GM23338 (cell line): ENCODE data around the gene WSB2. TPM values are rescaled to one million over a fixed set of nuclear protein-coding genes. Genes with fewer than 3 reads are reported as not detected.

Experiments
- ATAC-seq: fragments of 200-7000 bp; cut with Tn5 transposase; 3 replicates; pipeline ENCODE4 v1.9.1; 2020
- DNase-seq: peaks from one replicate; pipeline ENCODE4 v3.0.0-alpha.2; 2015; ENCODE audit warnings: low spot score
- H2AFZ ChIP-seq: fragments of 200-600 bp; sonication (generic); 2 replicates; pipeline ENCODE4 v1.8.0; 2016; ENCODE audit warnings: antibody characterized with exemption, mild to moderate bottlenecking, moderate library complexity
- H3F3A ChIP-seq: fragments of 200-600 bp; sonication (generic); replicated peaks from 2 replicates; pipeline ENCODE4 v1.8.0; 2017; ENCODE audit warnings: antibody characterized with exemption, mixed run types, low read depth
- H3K27ac ChIP-seq: fragments of 200-600 bp; sonication (generic); 2 replicates; pipeline ENCODE4 v1.6.1; 2016; ENCODE audit warnings: low read depth
- H3K27me3 ChIP-seq: fragments of 200-600 bp; sonication (generic); 2 replicates; pipeline ENCODE4 v1.8.0; 2016; ENCODE audit warnings: mild to moderate bottlenecking, mixed run types, moderate library complexity; ENCODE audit not compliant: insufficient read depth
- H3K36me3 ChIP-seq: fragments of 200-600 bp; sonication (generic); 2 replicates; pipeline ENCODE4 v1.8.0; 2016; ENCODE audit warnings: mild to moderate bottlenecking; ENCODE audit not compliant: insufficient read depth
- H3K4me1 ChIP-seq: fragments of 200-600 bp; sonication (generic); 2 replicates; pipeline ENCODE4 v1.8.0; 2016; ENCODE audit warnings: mild to moderate bottlenecking, moderate library complexity; ENCODE audit not compliant: insufficient read depth
- H3K4me2 ChIP-seq: fragments of 200-600 bp; sonication (generic); 2 replicates; pipeline ENCODE4 v1.7.1; 2017; ENCODE audit warnings: mixed run types
- H3K4me3 ChIP-seq: fragments of 200-600 bp; sonication (generic); 2 replicates; pipeline ENCODE4 v1.6.1; 2016; ENCODE audit warnings: mixed run types
- H3K79me2 ChIP-seq: fragments of 200-600 bp; sonication (generic); replicated peaks from 2 replicates; pipeline ENCODE4 v1.8.0; 2017; ENCODE audit warnings: mild to moderate bottlenecking; ENCODE audit not compliant: insufficient read depth
- H3K9me2 ChIP-seq: fragments of 200-600 bp; sonication (generic); 2 replicates; pipeline ENCODE4 v1.8.0; 2017; ENCODE audit not compliant: insufficient read depth
- H4K20me1 ChIP-seq: fragments of 200-600 bp; sonication (generic); replicated peaks from 2 replicates; pipeline ENCODE4 v1.8.0; 2017; ENCODE audit warnings: mild to moderate bottlenecking; ENCODE audit not compliant: insufficient read depth
- H3K27ac Mint-ChIP-seq: 2 replicates; pipeline ENCODE4 v1.8.0; 2020; ENCODE audit warnings: inconsistent platforms, mild to moderate bottlenecking, moderate library complexity, mixed read lengths
- H3K27me3 Mint-ChIP-seq: 3 replicates; pipeline ENCODE4 v1.8.0; 2022; ENCODE audit warnings: low read depth, mild to moderate bottlenecking, moderate library complexity, mixed read lengths, inconsistent platforms; ENCODE audit not compliant: insufficient read depth, poor library complexity
- H3K36me3 Mint-ChIP-seq: 3 replicates; pipeline ENCODE4 v1.8.0; 2021; ENCODE audit warnings: low read depth, mild to moderate bottlenecking, inconsistent platforms, moderate library complexity, mixed read lengths
- H3K4me1 Mint-ChIP-seq: 3 replicates; pipeline ENCODE4 v1.8.0; 2020; ENCODE audit warnings: mild to moderate bottlenecking, inconsistent platforms, mixed read lengths
- H3K4me3 Mint-ChIP-seq: 3 replicates; pipeline ENCODE4 v1.8.0; 2021; ENCODE audit warnings: moderate library complexity, mild to moderate bottlenecking, inconsistent platforms, mixed read lengths
- H3K9me3 Mint-ChIP-seq: 3 replicates; pipeline ENCODE4 v1.8.0; 2020; ENCODE audit warnings: moderate library complexity, mild to moderate bottlenecking, inconsistent platforms, mixed read lengths
- CREB1 ChIP-seq: fragments of 250-450 bp; sonication (Bioruptor Pico); IDR thresholded peaks from 2 replicates; pipeline ENCODE4 v1.5.0; 2020; ENCODE audit warnings: low read depth, mild to moderate bottlenecking, moderate library complexity
- EZH2 ChIP-seq: fragments of 200-600 bp; sonication (generic); IDR thresholded peaks from one replicate; pipeline ENCODE4 v1.8.0; 2017; ENCODE audit warnings: antibody characterized with exemption, mild to moderate bottlenecking, low read depth; ENCODE audit not compliant: unreplicated experiment
- EZH2phosphoT487 ChIP-seq: fragments of 200-600 bp; sonication (generic); IDR thresholded peaks from one replicate; pipeline ENCODE4 v1.8.1; 2018; ENCODE audit warnings: antibody characterized with exemption; ENCODE audit not compliant: unreplicated experiment
- JUNB ChIP-seq: IDR thresholded peaks from one replicate; pipeline ENCODE4 v1.6.1; 2016; ENCODE audit warnings: antibody characterized with exemption; ENCODE audit not compliant: unreplicated experiment
- POLR2AphosphoS5 ChIP-seq: IDR thresholded peaks from 2 replicates; pipeline ENCODE4 v1.6.1; 2016; ENCODE audit warnings: antibody characterized with exemption, low read depth
- ZNF114 ChIP-seq: fragments of 250-450 bp; sonication (Bioruptor Pico); IDR thresholded peaks from 2 replicates; pipeline ENCODE4 v1.5.0; 2020; ENCODE audit warnings: mild to moderate bottlenecking, moderate library complexity
- ZNF331 ChIP-seq: fragments of 250-450 bp; sonication (Bioruptor Pico); IDR thresholded peaks from 2 replicates; pipeline ENCODE4 v1.5.0; 2020; ENCODE audit warnings: low read depth, mild to moderate bottlenecking, moderate library complexity
- polyA plus RNA-seq: library from polyadenylated mRNA; unstranded; fragments of >200 nt; fragmentation: Nextera tagmentation; extraction: Ambion mirVana; gene quantifications from 2 replicates; pipeline ENCODE4 v1.2.1, GENCODE V29; 2016
- total RNA-seq: library from RNA; depleted of rRNA; stranded (reverse); fragments of >200 nt; shearing (Covaris generic); gene quantifications from 2 replicates; pipeline ENCODE4 v1.2.3, GENCODE V29; 2014
- TF ChIP-seq, protein P1 (sequence below): fragments of 250-450 bp; sonication (Bioruptor Pico); IDR thresholded peaks from 2 replicates; pipeline ENCODE4 v1.5.0; 2020; ENCODE audit warnings: mild to moderate bottlenecking, moderate library complexity
- TF ChIP-seq, protein P2 (sequence below): IDR thresholded peaks from 2 replicates; pipeline ENCODE4 v1.6.1; 2016; ENCODE audit warnings: antibody characterized with exemption
- TF ChIP-seq, protein P3 (sequence below), 2 experiments: fragments of 200-600 bp in 1 of 2; sonication (generic) in 1 of 2; conservative IDR thresholded peaks; 2 replicates each; pipeline versions ENCODE4 v1.5.1 to v1.6.1; 2016 to 2017; ENCODE audit warnings: antibody characterized with exemption in 2 of 2, low read depth in 2 of 2, mild to moderate bottlenecking in 2 of 2, moderate library complexity in 1 of 2

The WSB2 gene
- total and polyA plus RNA-seq, 2 experiments from 2014 or later: 36.6 to 60.8 TPM

DNA sequence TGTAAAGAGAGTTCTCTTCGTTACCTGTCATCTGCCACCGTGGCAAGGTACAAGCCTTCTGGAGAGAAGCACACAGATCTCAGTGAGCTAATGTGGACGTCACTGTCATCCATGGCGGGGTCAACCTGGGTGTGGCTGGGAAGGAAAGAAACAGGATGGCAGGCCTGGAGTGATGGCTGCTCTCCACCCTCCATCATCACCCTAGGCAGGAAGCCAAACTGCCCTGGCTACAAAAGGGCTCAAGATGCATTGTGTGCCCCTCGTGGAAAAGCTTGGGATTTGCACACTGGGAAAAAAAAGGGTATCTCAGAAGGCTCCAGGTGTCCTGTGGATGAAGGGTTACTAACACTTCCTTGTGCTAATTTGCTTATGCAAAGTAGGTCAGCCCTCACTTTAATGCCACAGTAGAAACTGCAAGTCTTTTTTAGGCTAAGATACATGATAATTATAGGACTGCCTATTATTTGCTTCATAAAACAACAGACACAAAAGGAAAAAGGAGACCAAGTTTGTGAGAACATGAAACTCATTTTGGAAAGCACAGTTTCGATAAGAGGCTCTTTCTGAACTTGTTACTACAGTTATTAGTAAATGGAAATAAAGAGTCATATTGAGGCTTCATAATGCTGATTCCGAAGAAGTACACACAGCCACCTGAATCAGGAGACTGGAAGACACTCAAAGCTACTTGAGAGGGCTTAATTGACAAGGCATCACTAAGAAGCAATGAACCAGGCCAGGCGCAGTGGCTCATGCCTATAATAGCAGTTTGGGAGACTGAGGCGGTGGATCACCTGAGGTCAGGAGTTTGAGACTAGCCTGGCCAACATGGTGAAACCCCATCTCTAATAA is 25.6 kb downstream of the WSB2 start:
- H4K20me1 ChIP-seq: peaks cover 12% of the 10 kb centered on the region
- H3K9me2 ChIP-seq: no peaks in the 10 kb centered on the region
- H3K4me3 ChIP-seq: no peak overlapping the region
- peak overlapping the region; percentile 35 for H3K27ac ChIP-seq
- H3K36me3 Mint-ChIP-seq: peaks cover 89% of the 10 kb centered on the region
- H3K4me2 ChIP-seq: no peak overlapping the region
- H3K27ac Mint-ChIP-seq: peak overlapping the region; percentile 61; the same call in 1 of the 2 replicates
- no peak for TF ChIP-seq EZH2
- TF ChIP-seq ZNF114: no peak
- TF ChIP-seq EZH2phosphoT487: no peak
- TF ChIP-seq JUNB: no peak
- TF ChIP-seq CREB1: no peak
- H2AFZ ChIP-seq: no peak overlapping the region
- no peak overlapping the region for H3K4me3 Mint-ChIP-seq
- DNase-seq: no peak
- no peaks in the 10 kb centered on the region for H3K4me1 ChIP-seq
- H3K36me3 ChIP-seq: peaks cover 57% of the 10 kb centered on the region
- no peaks in the 10 kb centered on the region for H3K27me3 ChIP-seq
- H3K27me3 Mint-ChIP-seq: no peaks in the 10 kb centered on the region
- H3K9me3 Mint-ChIP-seq: no peaks in the 10 kb centered on the region
- peaks cover 11% of the 10 kb centered on the region; the same call in 2 of the 3 replicates for H3K4me1 Mint-ChIP-seq
- no peaks in the 10 kb centered on the region for H3K79me2 ChIP-seq
- peak; percentile 38 for ATAC-seq
- H3F3A ChIP-seq: peaks cover 23% of the 10 kb centered on the region

DNA sequence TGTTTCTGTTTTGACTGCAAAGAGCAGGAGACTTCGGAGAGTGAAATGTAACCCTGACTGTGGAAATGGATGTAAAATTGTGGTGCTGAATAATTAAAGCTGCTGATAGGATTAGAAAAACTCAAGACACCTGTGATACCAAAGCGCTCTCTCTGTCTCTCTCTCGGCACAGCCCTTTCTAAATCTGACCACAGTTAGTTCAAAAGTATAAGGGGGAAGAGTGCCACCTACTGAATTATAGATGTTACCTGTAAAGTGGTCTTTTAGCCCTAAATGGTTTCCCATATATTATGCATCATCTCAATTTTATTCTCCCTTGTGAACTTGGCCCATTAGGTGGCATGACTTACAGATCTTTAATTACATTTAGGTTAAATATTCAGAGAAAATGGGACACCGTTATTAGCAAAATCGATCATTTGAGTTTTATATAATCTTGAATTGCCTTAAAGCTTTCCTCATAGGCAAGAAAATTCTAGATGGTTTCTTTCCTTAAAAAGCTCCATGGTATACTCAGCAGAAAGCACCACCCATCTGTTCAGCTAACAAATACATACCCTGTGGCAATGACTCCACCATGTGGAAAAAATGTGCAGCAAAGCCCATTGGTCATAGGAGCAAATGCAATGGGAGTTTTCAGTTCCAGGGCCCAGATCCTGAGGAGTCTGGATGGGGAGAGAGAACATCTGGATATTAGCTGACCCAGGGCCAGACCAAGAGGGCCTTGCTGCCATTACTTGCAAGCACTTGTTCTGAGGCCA is 26.4 kb downstream of the WSB2 start:
- no peaks in the 10 kb centered on the region for H3K4me1 ChIP-seq
- H3K27ac Mint-ChIP-seq: peak overlapping the region; percentile 61; the same call in 1 of the 2 replicates
- no peaks in the 10 kb centered on the region for H3K9me3 Mint-ChIP-seq
- H3K36me3 ChIP-seq: peaks cover 61% of the 10 kb centered on the region
- H3K4me2 ChIP-seq: no peak overlapping the region
- H3K27me3 ChIP-seq: no peaks in the 10 kb centered on the region
- no peak overlapping the region for H3K4me3 Mint-ChIP-seq
- H3F3A ChIP-seq: peaks cover 23% of the 10 kb centered on the region
- H2AFZ ChIP-seq: no peak overlapping the region
- H3K79me2 ChIP-seq: no peaks in the 10 kb centered on the region
- H3K9me2 ChIP-seq: no peaks in the 10 kb centered on the region
- no peak overlapping the region for H3K4me3 ChIP-seq
- peak overlapping the region; percentile 52 for H3K27ac ChIP-seq
- H4K20me1 ChIP-seq: peaks cover 12% of the 10 kb centered on the region
- DNase-seq (peak; percentile 65), ATAC-seq (peak; percentile 67)
- peaks cover 11% of the 10 kb centered on the region; the same call in 2 of the 3 replicates for H3K4me1 Mint-ChIP-seq
- H3K36me3 Mint-ChIP-seq: peaks cover 91% of the 10 kb centered on the region
- H3K27me3 Mint-ChIP-seq: no peaks in the 10 kb centered on the region
- TF ChIP-seq, protein P1, sequence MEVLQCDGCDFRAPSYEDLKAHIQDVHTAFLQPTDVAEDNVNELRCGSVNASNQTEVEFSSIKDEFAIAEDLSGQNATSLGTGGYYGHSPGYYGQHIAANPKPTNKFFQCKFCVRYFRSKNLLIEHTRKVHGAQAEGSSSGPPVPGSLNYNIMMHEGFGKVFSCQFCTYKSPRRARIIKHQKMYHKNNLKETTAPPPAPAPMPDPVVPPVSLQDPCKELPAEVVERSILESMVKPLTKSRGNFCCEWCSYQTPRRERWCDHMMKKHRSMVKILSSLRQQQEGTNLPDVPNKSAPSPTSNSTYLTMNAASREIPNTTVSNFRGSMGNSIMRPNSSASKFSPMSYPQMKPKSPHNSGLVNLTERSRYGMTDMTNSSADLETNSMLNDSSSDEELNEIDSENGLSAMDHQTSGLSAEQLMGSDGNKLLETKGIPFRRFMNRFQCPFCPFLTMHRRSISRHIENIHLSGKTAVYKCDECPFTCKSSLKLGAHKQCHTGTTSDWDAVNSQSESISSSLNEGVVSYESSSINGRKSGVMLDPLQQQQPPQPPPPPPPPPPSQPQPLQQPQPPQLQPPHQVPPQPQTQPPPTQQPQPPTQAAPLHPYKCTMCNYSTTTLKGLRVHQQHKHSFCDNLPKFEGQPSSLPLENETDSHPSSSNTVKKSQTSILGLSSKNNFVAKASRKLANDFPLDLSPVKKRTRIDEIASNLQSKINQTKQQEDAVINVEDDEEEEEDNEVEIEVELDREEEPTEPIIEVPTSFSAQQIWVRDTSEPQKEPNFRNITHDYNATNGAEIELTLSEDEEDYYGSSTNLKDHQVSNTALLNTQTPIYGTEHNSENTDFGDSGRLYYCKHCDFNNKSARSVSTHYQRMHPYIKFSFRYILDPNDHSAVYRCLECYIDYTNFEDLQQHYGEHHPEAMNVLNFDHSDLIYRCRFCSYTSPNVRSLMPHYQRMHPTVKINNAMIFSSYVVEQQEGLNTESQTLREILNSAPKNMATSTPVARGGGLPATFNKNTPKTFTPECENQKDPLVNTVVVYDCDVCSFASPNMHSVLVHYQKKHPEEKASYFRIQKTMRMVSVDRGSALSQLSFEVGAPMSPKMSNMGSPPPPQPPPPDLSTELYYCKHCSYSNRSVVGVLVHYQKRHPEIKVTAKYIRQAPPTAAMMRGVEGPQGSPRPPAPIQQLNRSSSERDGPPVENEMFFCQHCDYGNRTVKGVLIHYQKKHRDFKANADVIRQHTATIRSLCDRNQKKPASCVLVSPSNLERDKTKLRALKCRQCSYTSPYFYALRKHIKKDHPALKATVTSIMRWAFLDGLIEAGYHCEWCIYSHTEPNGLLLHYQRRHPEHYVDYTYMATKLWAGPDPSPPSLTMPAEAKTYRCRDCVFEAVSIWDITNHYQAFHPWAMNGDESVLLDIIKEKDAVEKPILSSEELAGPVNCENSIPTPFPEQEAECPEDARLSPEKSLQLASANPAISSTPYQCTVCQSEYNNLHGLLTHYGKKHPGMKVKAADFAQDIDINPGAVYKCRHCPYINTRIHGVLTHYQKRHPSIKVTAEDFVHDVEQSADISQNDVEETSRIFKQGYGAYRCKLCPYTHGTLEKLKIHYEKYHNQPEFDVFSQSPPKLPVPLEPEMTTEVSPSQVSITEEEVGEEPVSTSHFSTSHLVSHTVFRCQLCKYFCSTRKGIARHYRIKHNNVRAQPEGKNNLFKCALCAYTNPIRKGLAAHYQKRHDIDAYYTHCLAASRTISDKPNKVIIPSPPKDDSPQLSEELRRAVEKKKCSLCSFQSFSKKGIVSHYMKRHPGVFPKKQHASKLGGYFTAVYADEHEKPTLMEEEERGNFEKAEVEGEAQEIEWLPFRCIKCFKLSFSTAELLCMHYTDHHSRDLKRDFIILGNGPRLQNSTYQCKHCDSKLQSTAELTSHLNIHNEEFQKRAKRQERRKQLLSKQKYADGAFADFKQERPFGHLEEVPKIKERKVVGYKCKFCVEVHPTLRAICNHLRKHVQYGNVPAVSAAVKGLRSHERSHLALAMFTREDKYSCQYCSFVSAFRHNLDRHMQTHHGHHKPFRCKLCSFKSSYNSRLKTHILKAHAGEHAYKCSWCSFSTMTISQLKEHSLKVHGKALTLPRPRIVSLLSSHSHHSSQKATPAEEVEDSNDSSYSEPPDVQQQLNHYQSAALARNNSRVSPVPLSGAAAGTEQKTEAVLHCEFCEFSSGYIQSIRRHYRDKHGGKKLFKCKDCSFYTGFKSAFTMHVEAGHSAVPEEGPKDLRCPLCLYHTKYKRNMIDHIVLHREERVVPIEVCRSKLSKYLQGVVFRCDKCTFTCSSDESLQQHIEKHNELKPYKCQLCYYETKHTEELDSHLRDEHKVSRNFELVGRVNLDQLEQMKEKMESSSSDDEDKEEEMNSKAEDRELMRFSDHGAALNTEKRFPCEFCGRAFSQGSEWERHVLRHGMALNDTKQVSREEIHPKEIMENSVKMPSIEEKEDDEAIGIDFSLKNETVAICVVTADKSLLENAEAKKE (CRISPR knock-in tag): no peak
- TF ChIP-seq POLR2AphosphoS5: no peak
- TF ChIP-seq, protein P2, sequence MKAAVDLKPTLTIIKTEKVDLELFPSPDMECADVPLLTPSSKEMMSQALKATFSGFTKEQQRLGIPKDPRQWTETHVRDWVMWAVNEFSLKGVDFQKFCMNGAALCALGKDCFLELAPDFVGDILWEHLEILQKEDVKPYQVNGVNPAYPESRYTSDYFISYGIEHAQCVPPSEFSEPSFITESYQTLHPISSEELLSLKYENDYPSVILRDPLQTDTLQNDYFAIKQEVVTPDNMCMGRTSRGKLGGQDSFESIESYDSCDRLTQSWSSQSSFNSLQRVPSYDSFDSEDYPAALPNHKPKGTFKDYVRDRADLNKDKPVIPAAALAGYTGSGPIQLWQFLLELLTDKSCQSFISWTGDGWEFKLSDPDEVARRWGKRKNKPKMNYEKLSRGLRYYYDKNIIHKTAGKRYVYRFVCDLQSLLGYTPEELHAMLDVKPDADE: no peak
- no peak for TF ChIP-seq ZNF331
- no peak for TF ChIP-seq JUNB
- TF ChIP-seq, protein P3, sequence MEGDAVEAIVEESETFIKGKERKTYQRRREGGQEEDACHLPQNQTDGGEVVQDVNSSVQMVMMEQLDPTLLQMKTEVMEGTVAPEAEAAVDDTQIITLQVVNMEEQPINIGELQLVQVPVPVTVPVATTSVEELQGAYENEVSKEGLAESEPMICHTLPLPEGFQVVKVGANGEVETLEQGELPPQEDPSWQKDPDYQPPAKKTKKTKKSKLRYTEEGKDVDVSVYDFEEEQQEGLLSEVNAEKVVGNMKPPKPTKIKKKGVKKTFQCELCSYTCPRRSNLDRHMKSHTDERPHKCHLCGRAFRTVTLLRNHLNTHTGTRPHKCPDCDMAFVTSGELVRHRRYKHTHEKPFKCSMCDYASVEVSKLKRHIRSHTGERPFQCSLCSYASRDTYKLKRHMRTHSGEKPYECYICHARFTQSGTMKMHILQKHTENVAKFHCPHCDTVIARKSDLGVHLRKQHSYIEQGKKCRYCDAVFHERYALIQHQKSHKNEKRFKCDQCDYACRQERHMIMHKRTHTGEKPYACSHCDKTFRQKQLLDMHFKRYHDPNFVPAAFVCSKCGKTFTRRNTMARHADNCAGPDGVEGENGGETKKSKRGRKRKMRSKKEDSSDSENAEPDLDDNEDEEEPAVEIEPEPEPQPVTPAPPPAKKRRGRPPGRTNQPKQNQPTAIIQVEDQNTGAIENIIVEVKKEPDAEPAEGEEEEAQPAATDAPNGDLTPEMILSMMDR (conservative IDR thresholded peaks at IDR 0.05; ENCODE audit: low read depth in 2 of 2): peak; percentile 47 to 69; a peak in 3 of 4 replicates
- TF ChIP-seq CREB1: no peak
- TF ChIP-seq EZH2phosphoT487: no peak
